Neural progenitor cell (in vitro differentiated cells): ENCODE measurements around the gene FBXW8. TPM values are rescaled to one million over a fixed set of nuclear protein-coding genes. Genes with fewer than 3 reads are reported as not detected.

ENCODE experiments used
- DNase-seq: peaks from one replicate; pipeline ENCODE4 v3.0.0-alpha.2; 2016; ENCODE audit warnings: low spot score
- H2AFZ ChIP-seq: fragments of 200-600 bp; sonication (generic); replicated peaks from 2 replicates; pipeline ENCODE4 v1.6.1; 2016; ENCODE audit warnings: antibody characterized with exemption
- H3F3A ChIP-seq: fragments of 200-600 bp; sonication (generic); 2 replicates; pipeline ENCODE4 v1.6.1; 2016; ENCODE audit warnings: antibody characterized with exemption, low read depth
- H3K27ac ChIP-seq: fragments of 200-600 bp; sonication (generic); 2 replicates; pipeline ENCODE4 v1.5.1; 2016; ENCODE audit warnings: mild to moderate bottlenecking
- H3K27me3 ChIP-seq: fragments of 200-600 bp; sonication (generic); 2 replicates; pipeline ENCODE4 v1.6.1; 2016; ENCODE audit warnings: mild to moderate bottlenecking, moderate library complexity
- H3K36me3 ChIP-seq: fragments of 200-600 bp; sonication (generic); 2 replicates; pipeline ENCODE4 v1.5.1; 2016
- H3K4me1 ChIP-seq: fragments of 200-600 bp; sonication (generic); 2 replicates; pipeline ENCODE4 v1.6.1; 2016; ENCODE audit warnings: mixed run types
- H3K4me2 ChIP-seq: fragments of 200-600 bp; sonication (generic); 2 replicates; pipeline ENCODE4 v1.6.1; 2016
- H3K4me3 ChIP-seq: fragments of 200-600 bp; sonication (generic); 2 replicates; pipeline ENCODE4 v1.5.1; 2016
- H3K79me2 ChIP-seq: fragments of 200-600 bp; sonication (generic); 2 replicates; pipeline ENCODE4 v1.6.1; 2016; ENCODE audit warnings: low read depth
- H3K9ac ChIP-seq: fragments of 200-600 bp; sonication (generic); 2 replicates; pipeline ENCODE4 v1.6.1; 2016
- H3K9me3 ChIP-seq: fragments of 200-600 bp; sonication (generic); 2 replicates; pipeline ENCODE4 v1.5.1; 2016; ENCODE audit warnings: low read depth
- H4K20me1 ChIP-seq: fragments of 200-600 bp; sonication (generic); 2 replicates; pipeline ENCODE4 v1.6.1; 2016; ENCODE audit warnings: low read depth
- H3K27ac Mint-ChIP-seq: 3 replicates; pipeline ENCODE4 v1.8.0; 2021; ENCODE audit warnings: mixed read lengths
- H3K27me3 Mint-ChIP-seq: 2 replicates; pipeline ENCODE4 v1.8.0; 2022; ENCODE audit warnings: low read depth, mild to moderate bottlenecking, inconsistent platforms, moderate library complexity, mixed read lengths; ENCODE audit not compliant: insufficient read depth
- H3K36me3 Mint-ChIP-seq: 3 replicates; pipeline ENCODE4 v1.8.0; 2021; ENCODE audit warnings: mixed read lengths
- H3K4me1 Mint-ChIP-seq: 3 replicates; pipeline ENCODE4 v1.8.0; 2021; ENCODE audit warnings: mixed read lengths
- H3K4me3 Mint-ChIP-seq: 3 replicates; pipeline ENCODE4 v1.8.0; 2021; ENCODE audit warnings: mild to moderate bottlenecking, moderate library complexity, mixed read lengths
- H3K9me3 Mint-ChIP-seq: 3 replicates; pipeline ENCODE4 v1.8.0; 2020; ENCODE audit warnings: mixed read lengths
- CTCF ChIP-seq: fragments of 200-600 bp; sonication (generic); IDR thresholded peaks from 2 replicates; pipeline ENCODE4 v1.5.1; 2017; ENCODE audit warnings: antibody characterized with exemption, mild to moderate bottlenecking
- EZH2 ChIP-seq: fragments of 200-600 bp; sonication (generic); IDR thresholded peaks from 2 replicates; pipeline ENCODE4 v1.6.1; 2017; ENCODE audit warnings: antibody characterized with exemption, mild to moderate bottlenecking, moderate library complexity
- EZH2phosphoT487 ChIP-seq: fragments of 200-600 bp; sonication (generic); IDR thresholded peaks from 2 replicates; pipeline ENCODE4 v1.6.1; 2017; ENCODE audit warnings: antibody characterized with exemption
- total RNA-seq: library from RNA; depleted of rRNA; stranded (reverse); fragments of >200 nt; gene quantifications from 2 replicates; pipeline ENCODE4 v1.2.3, GENCODE V29; 2015; ENCODE audit warnings: low replicate concordance

The FBXW8 gene
- 20.7 and 27.2 TPM in 2 replicates for total RNA-seq

- Mint-ChIP-seq H3K9me3 (no peaks in the 10 kb centered on the region), H3K36me3 (peaks cover 11% of the 10 kb centered on the region), H3K27ac (peak within 1 kb of the TSS; percentile 21), H3K4me1 (peaks cover 13% of the 10 kb centered on the region), H3K4me3 (peak within 1 kb of the TSS; percentile 91), H3K27me3 (peaks cover 3% of the 10 kb centered on the region)
- H3K79me2 ChIP-seq = peaks cover 55% of the 10 kb centered on the region
- H2AFZ ChIP-seq = peak within 1 kb of the TSS; percentile 89
- H4K20me1 ChIP-seq = peaks cover 33% of the 10 kb centered on the region
- H3K4me2 ChIP-seq = peak within 1 kb of the TSS; percentile 85
- H3K27me3 ChIP-seq = no peaks in the 10 kb centered on the region
- peak within 1 kb of the TSS; percentile 63 for H3K4me3 ChIP-seq
- no peak for TF ChIP-seq EZH2
- no peak for TF ChIP-seq EZH2phosphoT487
- TF ChIP-seq CTCF = no peak
- no peaks in the 10 kb centered on the region for H3K9me3 ChIP-seq
- H3K27ac ChIP-seq = peak within 1 kb of the TSS; percentile 0
- H3F3A ChIP-seq = peaks cover 17% of the 10 kb centered on the region
- H3K4me1 ChIP-seq = peaks cover 14% of the 10 kb centered on the region
- DNase-seq = peak; percentile 86
- no peaks in the 10 kb centered on the region for H3K36me3 ChIP-seq
- H3K9ac ChIP-seq = peak within 1 kb of the TSS; percentile 63
Observed at GRCh38 chr12:116910645-116911451, at the start of gene FBXW8. TSS of gene FBXW8 (plus strand) at chr12:116910950. CDS start at chr12:116911038, 88 bp downstream.

- Histone ChIP-seq H3K36me3 (no peaks in the 10 kb centered on the region), H3K4me1 (no peaks in the 10 kb centered on the region), H4K20me1 (no peaks in the 10 kb centered on the region), H3K9me3 (no peaks in the 10 kb centered on the region), H3K79me2 (no peaks in the 10 kb centered on the region), H3K27me3 (no peaks in the 10 kb centered on the region), H3K27ac (no peak overlapping the region), H2AFZ (no peak overlapping the region), H3K4me3 (no peak overlapping the region), H3K9ac (no peak overlapping the region), H3F3A (no peaks in the 10 kb centered on the region), H3K4me2 (no peak overlapping the region)
- Mint-ChIP-seq H3K27me3 (peaks cover 11% of the 10 kb centered on the region), H3K4me1 (peaks cover 40% of the 10 kb centered on the region), H3K9me3 (no peaks in the 10 kb centered on the region), H3K36me3 (no peaks in the 10 kb centered on the region), H3K27ac (no peak overlapping the region), H3K4me3 (no peak overlapping the region)
- no peak for TF ChIP-seq EZH2
- TF ChIP-seq EZH2phosphoT487 = no peak
- TF ChIP-seq CTCF = no peak
- DNase-seq = peak; percentile 34
Observed at GRCh38 chr12:116861320-116861719, 49.4 kb upstream of the FBXW8 start.

- no peak overlapping the region for H2AFZ ChIP-seq
- DNase-seq = no peak
- H3K36me3 ChIP-seq = no peaks in the 10 kb centered on the region
- no peaks in the 10 kb centered on the region for H3K79me2 ChIP-seq
- Mint-ChIP-seq H3K27ac (no peak overlapping the region), H3K4me3 (no peak overlapping the region), H3K4me1 (peaks cover 40% of the 10 kb centered on the region), H3K9me3 (no peaks in the 10 kb centered on the region), H3K36me3 (no peaks in the 10 kb centered on the region), H3K27me3 (peaks cover 14% of the 10 kb centered on the region)
- H3K27me3 ChIP-seq = no peaks in the 10 kb centered on the region
- no peak overlapping the region for H3K4me2 ChIP-seq
- no peak overlapping the region for H3K9ac ChIP-seq
- H3K9me3 ChIP-seq = no peaks in the 10 kb centered on the region
- H3K4me1 ChIP-seq = no peaks in the 10 kb centered on the region
- TF ChIP-seq EZH2 (no peak), CTCF (no peak), EZH2phosphoT487 (no peak)
- H3K27ac ChIP-seq = no peak overlapping the region
- no peaks in the 10 kb centered on the region for H4K20me1 ChIP-seq
- H3K4me3 ChIP-seq = no peak overlapping the region
- no peaks in the 10 kb centered on the region for H3F3A ChIP-seq
Observed at GRCh38 chr12:116862167-116862566, 48.6 kb upstream of the FBXW8 start.
